Superior temporal gyrus (tissue), 1 donor: Measurements from ENCODE around the gene TMEM240.
A peak's percentile ranks its signal among the peaks of the same experiment; 100 is the strongest.

ENCODE experiments used
- DNase-seq: peaks from one replicate; pipeline ENCODE4 v3.0.0-alpha.2; 2016; ENCODE audit errors: extremely low spot score

The TMEM240 gene

DNA sequence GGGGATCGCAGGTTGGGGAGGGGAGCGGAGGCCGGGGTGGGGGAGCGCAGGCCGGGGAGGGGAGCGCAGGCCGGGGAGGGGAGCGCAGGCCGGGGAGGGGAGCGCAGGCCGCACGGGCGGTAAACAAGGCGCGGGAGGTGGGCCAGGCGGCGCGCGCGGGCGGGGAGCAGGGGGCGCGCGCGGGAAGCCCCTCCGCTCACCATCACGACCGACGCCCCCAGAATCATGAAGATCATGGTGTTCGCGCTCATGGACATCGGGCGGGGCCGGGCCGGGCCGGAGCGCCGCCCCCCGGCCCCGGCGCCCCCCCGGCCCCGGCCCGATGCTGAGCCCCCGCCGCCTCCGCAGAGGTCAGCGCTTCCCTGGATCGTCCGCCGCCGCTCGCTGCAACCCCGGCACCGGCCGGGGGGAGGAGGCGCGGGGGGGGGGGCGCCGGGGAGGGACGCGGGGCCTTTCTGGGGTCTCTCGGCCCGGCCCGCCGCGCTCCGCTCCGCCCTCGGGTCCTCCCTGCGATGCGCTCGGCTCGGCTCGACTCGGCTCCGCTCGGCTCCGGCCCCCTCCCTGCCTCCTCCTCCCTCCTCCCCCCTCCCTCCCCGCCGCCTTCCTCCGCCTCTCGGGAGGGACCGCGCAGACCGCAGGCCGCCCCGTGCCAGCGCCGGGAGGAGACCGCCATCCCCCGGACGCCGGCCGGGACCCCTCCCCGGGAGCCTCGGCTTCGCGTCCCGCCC lies at the start of gene TMEM240:
Gene TMEM240 (minus strand): TSS at position 535 of the 728 bp plus-strand sequence. CDS start 278 bp downstream, at position 257.
- peak; percentile 64 for DNase-seq

DNA sequence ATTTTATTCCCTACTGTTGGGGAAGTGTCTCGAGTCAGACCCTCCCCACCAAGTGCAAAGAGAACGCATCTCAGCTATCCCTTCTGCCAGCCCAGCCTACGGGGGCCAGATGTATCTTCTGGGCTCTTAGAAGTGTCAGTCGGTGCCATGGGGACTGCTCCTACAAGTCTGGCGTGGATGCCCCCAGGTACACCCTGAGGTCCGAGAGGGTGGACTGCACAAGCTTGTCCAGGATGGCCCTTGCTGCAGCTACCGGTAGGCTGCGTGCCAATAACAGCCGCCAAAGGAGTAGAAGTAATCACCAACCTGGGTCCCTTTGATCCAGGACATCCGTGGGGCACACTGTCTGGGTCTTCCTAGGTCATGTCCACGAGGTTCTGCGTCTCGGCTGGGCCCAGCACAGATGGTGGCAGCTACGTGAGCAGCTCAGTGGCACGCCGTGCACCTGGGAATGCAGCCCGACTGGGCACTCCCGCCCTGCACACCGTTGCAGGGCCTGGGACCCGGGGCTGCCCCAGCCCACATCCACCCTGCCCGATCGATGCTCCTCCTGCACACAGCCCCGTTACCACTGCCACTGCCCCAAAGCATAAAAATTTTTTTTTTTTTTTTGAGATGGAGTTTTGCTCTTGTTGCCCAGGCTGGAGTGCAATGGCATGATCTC lies 43.1 kb upstream of the TMEM240 start:
- no peak for DNase-seq

DNA sequence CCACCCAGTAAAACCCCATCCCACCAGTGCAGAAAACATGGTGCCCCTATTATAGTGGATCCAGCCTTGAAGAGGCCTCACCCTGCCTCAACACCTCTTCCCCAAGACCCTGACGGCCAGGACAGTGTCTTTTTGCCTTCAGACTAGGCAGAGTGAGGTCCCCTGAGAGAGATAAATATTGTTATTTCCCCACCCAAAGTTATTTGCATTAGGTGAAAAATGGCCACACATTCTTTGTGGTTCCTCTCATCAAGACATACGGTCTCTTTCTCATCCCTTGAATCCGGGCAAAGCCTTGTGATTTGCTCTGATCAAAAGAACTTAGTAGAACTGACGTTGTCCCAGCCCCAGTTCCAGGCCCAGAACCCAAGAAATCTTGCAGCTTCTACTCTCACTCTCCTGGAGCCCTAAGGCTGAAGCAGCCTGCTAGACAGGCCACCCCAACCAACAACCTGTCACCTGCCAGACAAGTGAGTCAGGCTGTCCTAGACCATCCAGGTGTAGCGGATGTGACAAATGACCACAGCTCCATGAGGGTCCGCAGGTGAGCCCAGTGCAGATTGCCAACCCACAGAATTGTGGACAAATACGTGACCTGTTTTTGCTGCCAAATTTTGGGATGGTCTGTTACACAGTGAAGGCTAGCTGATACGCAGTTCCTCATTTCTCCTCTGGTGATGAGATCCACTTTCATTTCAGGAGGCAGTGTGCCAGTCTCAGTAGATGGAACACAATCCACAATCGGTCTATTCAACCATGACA lies 42.3 kb upstream of the TMEM240 start:
- no peak for DNase-seq

DNA sequence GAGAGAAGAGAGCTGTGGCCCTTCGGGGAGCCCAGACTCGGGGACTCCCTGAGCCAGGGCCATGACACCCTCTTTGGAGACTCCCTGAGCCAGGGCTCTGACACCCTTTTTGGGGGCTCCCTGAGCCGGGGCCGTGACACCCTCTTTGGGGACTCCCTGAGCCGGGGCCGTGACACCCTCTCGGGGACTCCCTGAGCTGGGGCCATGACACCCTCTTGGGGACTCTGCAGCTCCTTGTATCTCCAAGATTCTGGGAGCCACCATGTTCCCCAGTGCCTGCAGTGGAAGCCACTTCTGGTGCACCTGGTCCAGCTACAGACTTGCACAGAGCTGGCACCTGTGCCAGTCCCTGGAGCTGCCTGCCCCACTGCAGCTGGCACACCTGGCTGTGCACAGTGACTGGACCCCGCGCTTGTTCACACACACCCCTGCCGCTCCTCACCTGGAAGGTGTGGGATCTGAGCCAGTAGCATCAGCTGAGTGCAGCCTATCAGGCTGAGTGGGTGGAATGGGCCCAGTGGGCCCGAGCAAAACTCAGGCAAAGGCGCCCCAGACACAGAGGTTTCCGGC lies 38.0 kb upstream of the TMEM240 start:
- no peak for DNase-seq

DNA sequence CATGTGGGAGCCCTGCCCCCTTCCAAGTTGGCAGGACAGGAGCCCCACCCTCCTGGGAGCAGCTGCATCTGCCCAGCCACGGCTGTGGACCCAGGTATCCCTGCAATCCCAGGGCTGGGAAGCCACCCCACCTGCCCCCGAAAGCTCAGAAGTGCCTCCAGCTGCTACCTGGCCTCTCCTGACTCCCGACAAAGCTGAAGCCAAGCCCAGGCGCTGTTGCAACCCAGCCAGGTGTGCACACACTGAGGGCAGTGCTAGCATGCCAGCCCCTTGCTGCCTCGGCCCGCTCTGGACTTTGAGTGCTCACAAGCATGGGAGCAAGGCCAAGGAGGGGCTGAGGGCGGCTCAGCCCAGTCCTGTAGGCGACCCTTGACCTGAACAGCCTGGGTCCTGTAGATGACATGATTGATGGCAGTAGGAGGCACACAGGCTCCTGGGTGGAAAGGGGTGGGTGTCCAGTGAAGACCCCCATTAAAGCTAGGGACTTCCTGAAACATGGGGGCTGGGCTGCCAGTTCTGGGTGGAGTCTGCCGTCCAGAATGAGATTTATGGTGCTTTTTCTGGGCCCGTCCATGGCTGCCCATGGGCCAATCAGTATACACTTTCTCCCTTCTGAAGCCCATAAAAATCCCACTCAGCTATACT lies 37.1 kb upstream of the TMEM240 start:
- no peak for DNase-seq

DNA sequence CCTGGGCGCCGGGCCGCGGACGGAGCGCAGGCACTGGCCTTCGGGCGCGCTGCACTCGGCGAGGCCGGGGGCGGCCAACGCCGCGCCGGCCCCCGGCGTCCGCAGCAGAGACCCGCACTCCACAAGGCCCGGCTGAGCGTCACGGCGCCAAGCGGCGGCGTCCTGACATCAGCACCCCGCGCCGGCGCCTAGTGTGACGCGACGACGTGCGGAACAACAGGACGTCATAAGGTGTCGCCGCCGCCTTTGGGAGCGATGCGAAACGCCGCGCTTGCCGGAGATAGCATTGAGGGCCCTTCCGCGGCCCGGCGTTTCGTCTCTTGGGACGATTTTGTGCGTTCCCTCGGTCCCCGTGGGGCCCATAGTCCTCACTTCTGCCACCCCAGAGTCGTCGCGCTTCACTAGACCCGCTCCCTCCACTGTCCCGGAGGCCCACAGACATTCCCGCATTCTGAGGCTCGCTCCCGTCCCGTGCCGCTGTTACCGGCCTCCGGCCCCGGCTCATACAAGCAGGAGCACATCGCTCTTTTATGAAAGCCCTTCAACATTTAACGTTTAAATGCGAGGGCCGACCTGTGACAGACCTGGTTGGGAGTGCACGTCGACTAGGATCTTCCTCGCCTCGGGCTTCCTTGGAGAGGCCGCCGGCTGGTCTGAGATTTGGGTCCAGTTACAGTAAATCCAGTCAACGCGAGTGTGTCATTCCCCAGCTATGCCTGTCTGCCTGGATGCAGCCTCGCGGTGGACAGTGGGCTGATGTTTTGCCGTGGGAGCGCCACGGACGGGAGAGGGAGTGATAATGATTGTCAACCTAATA lies 34.5 kb upstream of the TMEM240 start, which contains the start of gene SSU72:
Gene SSU72 (minus strand): TSS at position 143 of the 817 bp plus-strand sequence. CDS start 306 bp downstream, outside the sequence.
- DNase-seq = peak; percentile 92

DNA sequence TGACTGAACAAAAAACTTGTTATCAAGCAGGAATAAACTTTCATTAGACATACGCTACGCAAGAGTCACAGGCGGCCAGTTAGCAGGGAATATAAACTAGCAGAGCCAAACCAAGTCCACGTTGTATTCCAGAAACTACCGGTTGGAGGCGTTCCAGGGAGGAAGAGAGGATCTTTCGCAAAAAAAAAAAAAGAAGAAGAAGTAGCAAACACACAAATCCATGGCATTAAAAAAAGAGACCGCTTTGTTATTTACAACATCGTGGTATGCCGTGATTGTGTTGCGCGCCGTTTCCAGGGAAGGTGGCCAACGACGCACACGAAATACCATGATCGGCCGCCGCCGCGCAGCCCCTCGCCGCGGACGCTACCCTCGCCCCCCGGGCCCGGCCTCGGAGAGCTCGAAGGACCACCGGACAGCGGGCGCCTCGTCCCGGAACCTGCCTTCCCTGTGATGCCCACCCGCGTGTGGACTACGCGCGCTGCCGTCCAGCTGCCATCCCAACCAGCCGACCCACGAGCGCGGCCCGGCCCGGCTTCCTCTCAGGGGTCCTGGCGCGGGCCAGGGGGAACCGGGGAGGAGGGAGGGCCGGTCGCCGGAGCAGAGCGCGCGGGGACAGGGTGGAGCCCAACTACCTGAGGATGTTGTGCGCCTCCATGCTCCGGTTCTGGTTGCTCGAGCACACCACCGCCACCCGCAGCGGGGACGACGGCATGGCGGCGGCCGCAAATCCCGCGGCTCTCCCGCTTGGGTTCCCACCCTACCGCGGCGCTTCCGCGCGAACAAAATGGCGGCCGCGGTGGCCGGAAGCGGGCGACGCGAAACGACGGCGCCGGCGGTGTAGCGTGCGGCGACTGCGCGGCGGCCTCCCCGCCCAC lies 33.7 kb upstream of the TMEM240 start:
- DNase-seq = peak; percentile 49

DNA sequence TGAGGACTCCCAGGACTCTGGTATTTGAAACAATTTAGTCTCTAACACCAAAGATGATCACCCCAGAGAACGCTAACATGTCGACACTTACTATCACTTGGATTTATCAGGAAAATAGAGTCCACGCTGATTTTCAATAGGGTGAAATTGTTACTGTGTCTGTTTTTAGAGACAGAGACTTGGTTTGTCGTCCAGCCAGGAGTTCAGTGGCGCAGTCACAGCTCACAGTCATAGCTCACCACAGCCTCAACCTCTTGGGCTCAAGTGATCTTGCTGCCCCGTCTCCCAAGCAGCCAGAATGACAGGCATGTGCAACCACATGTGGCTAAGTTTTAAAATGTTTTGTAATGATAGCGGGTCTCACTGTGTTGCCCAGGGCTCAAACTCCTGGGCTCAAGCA lies 28.9 kb upstream of the TMEM240 start:
- no peak for DNase-seq

DNA sequence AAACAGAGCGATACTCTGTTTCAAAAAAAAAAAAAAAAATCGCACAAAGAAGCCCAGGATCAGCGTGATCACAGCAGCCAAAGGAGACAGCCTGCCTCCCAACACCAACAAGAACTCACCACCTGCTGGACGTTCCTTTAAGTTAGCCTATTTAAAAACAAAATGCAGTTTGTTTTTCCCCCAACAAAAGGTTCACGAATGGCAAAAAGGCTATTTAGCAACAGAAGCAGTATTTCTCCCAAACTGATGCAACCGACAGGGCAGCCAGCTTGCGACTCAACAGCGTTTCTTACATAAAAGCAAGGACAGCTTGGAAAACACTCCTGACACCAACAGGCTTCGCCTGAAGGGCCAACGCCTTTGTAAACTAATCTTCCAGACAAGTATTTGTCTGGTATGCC lies 27.5 kb upstream of the TMEM240 start:
- DNase-seq = peak; percentile 24

DNA sequence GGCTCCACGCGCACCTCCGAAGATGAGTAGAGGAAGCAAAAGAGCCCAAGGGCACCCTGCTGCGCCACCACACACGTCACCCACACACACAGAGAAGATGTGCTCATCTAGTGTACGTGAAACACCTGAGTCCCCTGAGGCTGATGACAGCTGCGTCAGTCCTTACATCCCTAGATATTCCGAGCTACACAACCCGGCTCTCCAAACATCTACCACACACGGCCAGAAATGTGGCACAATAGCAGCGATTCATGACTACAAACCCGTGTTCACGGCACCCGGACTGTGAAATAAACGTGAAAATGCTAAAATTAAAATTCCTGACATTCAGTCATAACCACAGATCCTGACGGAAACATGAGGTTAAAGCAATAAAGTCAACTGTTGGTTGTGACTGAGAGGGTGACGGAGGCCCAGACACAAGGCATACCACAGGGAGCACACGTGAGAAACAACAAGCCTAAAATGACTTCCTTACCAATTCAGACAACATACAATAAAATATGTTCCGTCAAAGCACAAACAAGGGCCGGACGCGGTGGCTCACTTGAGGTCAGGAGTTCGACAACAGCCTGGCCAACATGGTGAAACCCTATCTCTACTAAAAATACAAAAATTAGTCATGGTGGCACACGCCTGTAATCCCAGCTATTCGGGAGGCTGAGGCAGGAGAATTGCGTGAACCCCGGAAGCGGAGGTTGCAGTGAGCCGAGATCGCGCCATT lies 26.9 kb upstream of the TMEM240 start:
- no peak for DNase-seq

DNA sequence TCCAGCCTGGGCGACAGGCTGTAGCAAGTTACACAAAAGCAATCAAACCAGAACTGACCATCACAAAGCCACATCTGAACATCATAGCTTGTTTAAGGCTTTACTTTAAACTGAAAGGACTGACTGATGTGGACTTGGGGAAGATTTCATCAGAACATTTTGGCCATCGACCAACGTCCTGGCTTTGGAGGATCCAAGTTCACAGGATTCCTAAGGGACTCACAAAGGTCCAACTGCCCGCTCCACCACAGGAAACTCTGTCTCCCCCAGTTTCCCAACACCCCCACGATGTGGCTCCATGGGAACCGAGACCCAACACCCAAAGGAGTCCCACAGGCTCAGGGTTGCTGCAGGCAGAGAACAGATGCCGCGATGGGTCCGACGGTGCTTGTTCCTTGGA lies 24.9 kb upstream of the TMEM240 start:
- no peak for DNase-seq

DNA sequence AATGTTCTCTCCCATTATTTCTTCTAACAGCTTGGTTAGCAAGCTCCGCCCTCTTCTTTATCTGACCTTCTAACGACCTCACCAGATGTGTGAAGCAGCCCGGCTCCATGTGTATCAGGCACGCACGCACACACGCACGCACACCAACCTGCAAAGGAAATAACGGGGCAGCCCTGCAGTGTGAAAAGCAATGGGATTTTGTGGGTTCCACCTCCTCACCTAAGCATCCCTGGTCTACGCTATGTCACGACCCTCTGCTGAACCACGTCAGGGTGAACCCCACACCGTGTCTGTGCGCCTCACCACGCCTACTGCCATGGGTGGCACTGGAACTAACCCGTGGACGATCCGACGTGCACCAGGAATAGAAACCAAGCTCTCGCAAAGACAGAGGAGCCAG lies 23.8 kb upstream of the TMEM240 start:
- no peak for DNase-seq

DNA sequence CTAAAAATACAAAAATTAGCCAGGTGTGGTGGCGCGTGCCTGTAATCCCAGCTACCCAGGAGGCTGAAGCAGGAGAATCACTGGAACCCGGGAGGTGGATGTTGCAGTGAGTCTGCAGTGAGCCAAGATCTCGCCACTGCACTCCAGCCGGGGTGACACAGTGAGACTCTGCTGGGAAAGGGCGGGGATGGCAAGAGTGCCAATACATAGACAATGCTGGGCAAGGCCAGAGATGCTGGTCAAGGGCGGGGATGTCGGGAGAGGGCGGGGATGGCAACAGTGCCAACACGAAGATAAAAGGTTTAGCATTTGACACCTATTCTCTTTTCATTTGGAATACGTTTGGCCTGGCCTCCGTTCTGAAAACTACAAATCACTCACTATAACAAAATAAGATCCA lies 23.3 kb upstream of the TMEM240 start:
- no peak for DNase-seq

DNA sequence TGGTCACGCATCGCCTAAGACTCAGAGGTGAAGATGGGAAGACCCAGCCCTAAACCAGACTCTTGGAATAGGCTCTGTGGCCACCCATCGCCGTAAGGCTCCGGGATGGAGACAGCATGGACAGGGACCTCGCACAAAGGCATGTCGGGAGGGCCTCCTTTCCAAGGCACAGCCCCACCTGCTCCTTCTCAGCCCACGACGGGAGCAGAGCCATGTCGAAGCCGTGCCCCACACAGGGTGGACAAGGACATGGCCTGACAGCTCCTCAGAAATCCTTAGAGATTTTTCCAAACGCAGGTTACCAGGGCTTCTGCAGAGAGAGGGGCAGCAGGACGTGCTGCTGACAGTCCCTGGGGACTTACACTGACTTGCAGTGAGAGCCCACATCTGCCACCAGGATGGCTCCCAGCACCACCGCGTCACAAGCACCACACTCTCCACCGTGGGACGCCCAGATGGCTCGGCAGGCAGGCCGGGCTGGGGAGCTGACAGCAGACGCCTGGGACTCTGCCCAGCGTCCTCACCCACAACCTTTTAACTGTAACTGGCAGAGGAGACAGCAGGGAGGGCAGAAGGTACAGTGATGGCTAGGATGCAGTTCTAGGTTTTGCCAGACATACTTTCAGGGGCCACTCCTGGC lies 22.3 kb upstream of the TMEM240 start:
- no peak for DNase-seq

DNA sequence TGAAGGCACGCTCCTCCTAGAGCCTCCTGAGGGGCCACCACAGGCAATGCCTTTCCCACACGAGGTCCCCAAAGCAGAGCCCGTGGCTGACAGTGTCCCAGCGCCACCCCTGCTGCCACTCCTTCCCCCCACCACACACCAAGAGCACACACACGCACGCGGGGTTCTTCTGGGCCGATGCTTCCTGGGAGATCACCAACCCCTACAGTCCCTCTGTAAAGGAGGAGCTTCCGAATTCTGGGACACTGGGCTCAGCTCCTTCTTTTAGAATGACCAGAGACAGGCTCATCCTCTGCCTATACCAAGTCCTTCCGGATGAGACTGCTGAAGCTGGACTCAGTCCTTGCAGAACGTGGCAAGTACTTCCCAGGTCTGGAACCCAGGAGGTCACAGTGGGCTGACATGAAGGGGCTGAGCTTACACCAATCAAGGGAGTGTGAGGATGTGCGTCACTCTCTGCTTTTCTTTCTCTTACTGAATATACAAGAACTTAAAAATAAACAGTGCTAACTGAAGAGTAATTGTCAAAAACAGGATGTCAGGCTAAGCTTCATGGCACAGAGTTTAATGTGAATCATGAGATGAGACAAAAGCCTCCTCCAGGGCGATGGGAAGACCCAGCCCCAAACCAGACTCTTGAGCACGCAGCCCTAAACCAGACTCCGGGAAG lies 21.5 kb upstream of the TMEM240 start:
- DNase-seq = no peak

DNA sequence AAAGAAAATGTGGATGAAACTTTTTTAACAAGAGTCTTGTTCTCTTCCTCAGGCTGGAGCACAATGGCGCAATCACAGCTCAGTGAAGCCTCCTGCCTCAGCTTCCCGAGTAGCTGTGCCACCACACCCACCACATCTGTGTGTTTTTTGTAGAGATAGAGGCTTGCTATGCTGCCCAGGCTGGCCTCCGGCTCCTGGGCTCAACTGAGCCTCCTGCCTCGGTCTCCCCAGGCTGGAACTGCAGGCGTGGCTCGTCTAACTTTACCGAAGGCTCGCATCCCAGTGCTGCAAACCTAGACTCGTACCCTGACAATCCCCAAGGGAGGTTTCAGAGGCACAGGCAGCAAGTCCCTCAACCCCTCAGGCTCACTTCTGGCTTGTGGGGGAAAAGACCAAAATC lies 19.8 kb upstream of the TMEM240 start:
- no peak for DNase-seq

DNA sequence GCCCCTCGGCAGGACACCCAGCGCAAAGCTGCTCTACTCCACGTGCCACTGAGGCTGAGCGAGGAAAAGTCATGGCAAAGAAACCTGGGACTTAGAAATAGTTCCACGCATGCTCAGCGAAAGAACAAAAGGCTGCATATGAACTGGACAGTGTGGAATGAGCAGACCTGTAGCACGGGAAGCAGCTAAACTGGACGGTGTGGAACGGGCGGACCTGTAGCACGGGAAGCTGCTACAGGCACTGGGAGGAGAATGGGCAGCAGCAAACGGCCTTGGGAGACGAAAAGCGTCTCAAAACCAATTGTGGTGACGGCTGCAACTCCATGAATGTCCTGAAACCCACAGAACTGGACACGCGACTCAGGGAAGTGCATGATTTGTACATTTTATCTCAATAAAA lies 18.6 kb upstream of the TMEM240 start:
- no peak for DNase-seq

DNA sequence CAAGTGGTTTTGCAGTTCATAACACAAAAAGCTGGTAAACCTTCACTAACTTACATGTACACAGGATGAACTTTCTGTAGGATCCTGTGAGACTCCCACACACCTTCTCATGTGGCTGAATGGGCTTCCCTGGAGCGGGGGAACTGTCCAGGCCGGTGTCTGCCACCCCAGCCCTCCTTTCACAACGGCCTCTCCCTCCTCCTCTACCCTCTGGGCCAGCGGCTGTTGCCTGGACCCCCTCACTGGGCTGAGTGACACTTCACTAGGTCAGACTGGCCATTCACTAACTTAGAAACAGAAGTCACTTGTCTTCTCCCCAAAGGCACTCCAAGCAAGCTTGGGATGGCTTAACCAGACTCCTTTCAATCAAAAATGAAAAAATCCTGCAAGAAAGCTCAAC lies 18.2 kb upstream of the TMEM240 start:
- no peak for DNase-seq
